GM23338 (cell line): ENCODE data around the gene KNG1. TPM values are rescaled to one million over a fixed set of nuclear protein-coding genes. Genes with fewer than 3 reads are reported as not detected.
A peak's percentile ranks its signal among the peaks of the same experiment; 100 is the strongest.
"Not testable (repeated sequence)": the region's sequence is repeated elsewhere in the genome, so short reads cannot be mapped to it uniquely, and the experiment has no call there.

Experiments
- ATAC-seq: fragments of 200-7000 bp; cut with Tn5 transposase; 3 replicates; pipeline ENCODE4 v1.9.1; 2020
- DNase-seq: peaks from one replicate; pipeline ENCODE4 v3.0.0-alpha.2; 2015; ENCODE audit warnings: low spot score
- H2AFZ ChIP-seq: fragments of 200-600 bp; sonication (generic); 2 replicates; pipeline ENCODE4 v1.8.0; 2016; ENCODE audit warnings: antibody characterized with exemption, mild to moderate bottlenecking, moderate library complexity
- H3F3A ChIP-seq: fragments of 200-600 bp; sonication (generic); replicated peaks from 2 replicates; pipeline ENCODE4 v1.8.0; 2017; ENCODE audit warnings: antibody characterized with exemption, mixed run types, low read depth
- H3K27ac ChIP-seq: fragments of 200-600 bp; sonication (generic); 2 replicates; pipeline ENCODE4 v1.6.1; 2016; ENCODE audit warnings: low read depth
- H3K27me3 ChIP-seq: fragments of 200-600 bp; sonication (generic); 2 replicates; pipeline ENCODE4 v1.8.0; 2016; ENCODE audit warnings: mild to moderate bottlenecking, mixed run types, moderate library complexity; ENCODE audit not compliant: insufficient read depth
- H3K36me3 ChIP-seq: fragments of 200-600 bp; sonication (generic); 2 replicates; pipeline ENCODE4 v1.8.0; 2016; ENCODE audit warnings: mild to moderate bottlenecking; ENCODE audit not compliant: insufficient read depth
- H3K4me1 ChIP-seq: fragments of 200-600 bp; sonication (generic); 2 replicates; pipeline ENCODE4 v1.8.0; 2016; ENCODE audit warnings: mild to moderate bottlenecking, moderate library complexity; ENCODE audit not compliant: insufficient read depth
- H3K4me2 ChIP-seq: fragments of 200-600 bp; sonication (generic); 2 replicates; pipeline ENCODE4 v1.7.1; 2017; ENCODE audit warnings: mixed run types
- H3K4me3 ChIP-seq: fragments of 200-600 bp; sonication (generic); 2 replicates; pipeline ENCODE4 v1.6.1; 2016; ENCODE audit warnings: mixed run types
- H3K79me2 ChIP-seq: fragments of 200-600 bp; sonication (generic); replicated peaks from 2 replicates; pipeline ENCODE4 v1.8.0; 2017; ENCODE audit warnings: mild to moderate bottlenecking; ENCODE audit not compliant: insufficient read depth
- H3K9me2 ChIP-seq: fragments of 200-600 bp; sonication (generic); 2 replicates; pipeline ENCODE4 v1.8.0; 2017; ENCODE audit not compliant: insufficient read depth
- H4K20me1 ChIP-seq: fragments of 200-600 bp; sonication (generic); replicated peaks from 2 replicates; pipeline ENCODE4 v1.8.0; 2017; ENCODE audit warnings: mild to moderate bottlenecking; ENCODE audit not compliant: insufficient read depth
- H3K27ac Mint-ChIP-seq: 2 replicates; pipeline ENCODE4 v1.8.0; 2020; ENCODE audit warnings: inconsistent platforms, mild to moderate bottlenecking, moderate library complexity, mixed read lengths
- H3K27me3 Mint-ChIP-seq: 3 replicates; pipeline ENCODE4 v1.8.0; 2022; ENCODE audit warnings: low read depth, mild to moderate bottlenecking, moderate library complexity, mixed read lengths, inconsistent platforms; ENCODE audit not compliant: insufficient read depth, poor library complexity
- H3K36me3 Mint-ChIP-seq: 3 replicates; pipeline ENCODE4 v1.8.0; 2021; ENCODE audit warnings: low read depth, mild to moderate bottlenecking, inconsistent platforms, moderate library complexity, mixed read lengths
- H3K4me1 Mint-ChIP-seq: 3 replicates; pipeline ENCODE4 v1.8.0; 2020; ENCODE audit warnings: mild to moderate bottlenecking, inconsistent platforms, mixed read lengths
- H3K4me3 Mint-ChIP-seq: 3 replicates; pipeline ENCODE4 v1.8.0; 2021; ENCODE audit warnings: moderate library complexity, mild to moderate bottlenecking, inconsistent platforms, mixed read lengths
- H3K9me3 Mint-ChIP-seq: 3 replicates; pipeline ENCODE4 v1.8.0; 2020; ENCODE audit warnings: moderate library complexity, mild to moderate bottlenecking, inconsistent platforms, mixed read lengths
- CREB1 ChIP-seq: fragments of 250-450 bp; sonication (Bioruptor Pico); IDR thresholded peaks from 2 replicates; pipeline ENCODE4 v1.5.0; 2020; ENCODE audit warnings: low read depth, mild to moderate bottlenecking, moderate library complexity
- JUNB ChIP-seq: IDR thresholded peaks from one replicate; pipeline ENCODE4 v1.6.1; 2016; ENCODE audit warnings: antibody characterized with exemption; ENCODE audit not compliant: unreplicated experiment
- NANOG ChIP-seq: IDR thresholded peaks from 2 replicates; pipeline ENCODE4 v1.6.1; 2016; ENCODE audit warnings: antibody characterized with exemption, borderline replicate concordance
- STAT1 ChIP-seq: IDR thresholded peaks from one replicate; pipeline ENCODE4 v1.6.1; 2016; ENCODE audit warnings: antibody characterized with exemption; ENCODE audit not compliant: unreplicated experiment
- ZNF331 ChIP-seq: fragments of 250-450 bp; sonication (Bioruptor Pico); IDR thresholded peaks from 2 replicates; pipeline ENCODE4 v1.5.0; 2020; ENCODE audit warnings: low read depth, mild to moderate bottlenecking, moderate library complexity
- ZNF462 ChIP-seq: fragments of 250-450 bp; sonication (Bioruptor Pico); IDR thresholded peaks from 2 replicates; pipeline ENCODE4 v1.5.0; 2020; ENCODE audit warnings: mild to moderate bottlenecking, moderate library complexity
- polyA plus RNA-seq: library from polyadenylated mRNA; unstranded; fragments of >200 nt; fragmentation: Nextera tagmentation; extraction: Ambion mirVana; gene quantifications from 2 replicates; pipeline ENCODE4 v1.2.1, GENCODE V29; 2016
- total RNA-seq: library from RNA; depleted of rRNA; stranded (reverse); fragments of >200 nt; shearing (Covaris generic); gene quantifications from 2 replicates; pipeline ENCODE4 v1.2.3, GENCODE V29; 2014
- TF ChIP-seq, protein P1 (sequence below): IDR thresholded peaks from 2 replicates; pipeline ENCODE4 v1.6.1; 2016; ENCODE audit warnings: antibody characterized with exemption

Gene KNG1
- total and polyA plus RNA-seq, 2 experiments from 2014 or later = 0.49 TPM; not detected in 1

DNA sequence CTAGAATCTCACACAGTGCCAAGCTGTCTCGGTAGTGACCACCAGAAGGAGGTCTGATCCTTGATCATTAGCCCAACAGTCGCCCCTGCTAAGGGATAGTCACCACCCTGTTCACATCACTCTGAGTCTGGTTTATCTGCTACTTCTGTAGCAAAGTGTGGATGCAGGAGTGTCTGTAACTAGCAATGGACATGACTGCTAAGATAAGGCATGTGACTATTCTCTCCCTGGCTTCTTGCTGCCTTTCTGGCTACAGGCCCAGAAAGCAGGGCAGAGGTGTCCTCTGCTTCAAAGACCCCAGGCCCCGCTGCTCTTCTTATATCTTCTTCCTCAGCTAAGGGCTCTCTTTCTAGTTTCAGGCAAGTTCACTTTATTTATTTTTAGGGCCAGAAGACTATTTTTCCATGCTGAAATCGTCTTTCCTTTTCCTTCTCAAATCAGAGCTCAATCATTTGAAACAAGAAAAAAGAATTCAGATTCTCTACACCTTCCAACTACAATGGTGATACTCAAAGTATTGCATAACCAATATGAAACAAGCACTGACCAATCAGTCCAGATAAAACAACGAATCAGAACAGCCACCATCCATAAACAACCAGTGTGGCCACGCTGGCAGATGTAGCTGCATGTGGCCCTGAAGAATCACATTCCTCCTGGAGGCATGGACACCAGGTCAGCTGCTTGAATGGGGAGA, 8.0 kb upstream of the KNG1 start:
- ATAC-seq = no peak
- no peak overlapping the region for H3K27ac Mint-ChIP-seq
- H3K4me2 ChIP-seq = no peak overlapping the region
- H3K9me2 ChIP-seq = peaks cover 9% of the 10 kb centered on the region; the same call in 1 of the 2 replicates
- no peaks in the 10 kb centered on the region for H4K20me1 ChIP-seq
- no peak overlapping the region for H2AFZ ChIP-seq
- no peaks in the 10 kb centered on the region; the same call in 1 of the 2 replicates for H3K4me1 ChIP-seq
- H3K4me3 Mint-ChIP-seq = no peak overlapping the region
- no peak overlapping the region for H3K27ac ChIP-seq
- no peak overlapping the region for H3K4me3 ChIP-seq
- no peaks in the 10 kb centered on the region for H3K9me3 Mint-ChIP-seq
- H3K36me3 ChIP-seq = no peaks in the 10 kb centered on the region
- no peaks in the 10 kb centered on the region for H3F3A ChIP-seq
- H3K36me3 Mint-ChIP-seq = no peaks in the 10 kb centered on the region
- DNase-seq = no peak
- peaks cover 4% of the 10 kb centered on the region for H3K27me3 Mint-ChIP-seq
- H3K79me2 ChIP-seq = no peaks in the 10 kb centered on the region
- H3K27me3 ChIP-seq = no peaks in the 10 kb centered on the region
- TF ChIP-seq ZNF462 (CRISPR knock-in tag) = no peak
- TF ChIP-seq, protein P1, sequence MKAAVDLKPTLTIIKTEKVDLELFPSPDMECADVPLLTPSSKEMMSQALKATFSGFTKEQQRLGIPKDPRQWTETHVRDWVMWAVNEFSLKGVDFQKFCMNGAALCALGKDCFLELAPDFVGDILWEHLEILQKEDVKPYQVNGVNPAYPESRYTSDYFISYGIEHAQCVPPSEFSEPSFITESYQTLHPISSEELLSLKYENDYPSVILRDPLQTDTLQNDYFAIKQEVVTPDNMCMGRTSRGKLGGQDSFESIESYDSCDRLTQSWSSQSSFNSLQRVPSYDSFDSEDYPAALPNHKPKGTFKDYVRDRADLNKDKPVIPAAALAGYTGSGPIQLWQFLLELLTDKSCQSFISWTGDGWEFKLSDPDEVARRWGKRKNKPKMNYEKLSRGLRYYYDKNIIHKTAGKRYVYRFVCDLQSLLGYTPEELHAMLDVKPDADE = no peak
- no peak for TF ChIP-seq ZNF331
- TF ChIP-seq CREB1 (CRISPR knock-in tag) = no peak
- no peak for TF ChIP-seq JUNB
- TF ChIP-seq NANOG = no peak
- no peak for TF ChIP-seq STAT1
- H3K4me1 Mint-ChIP-seq = peaks cover 17% of the 10 kb centered on the region

GRCh38 chr3:186710694-186711093, 6.5 kb upstream of the KNG1 start:
- not testable (repeated sequence) for H3K4me1 ChIP-seq, H3K27ac ChIP-seq, H3K4me3 Mint-ChIP-seq, H3K27me3 ChIP-seq, H3K36me3 ChIP-seq, H3K4me3 ChIP-seq, H3K27me3 Mint-ChIP-seq, H3K9me3 Mint-ChIP-seq, H3K27ac Mint-ChIP-seq, H3K79me2 ChIP-seq, H3K4me2 ChIP-seq, H3K36me3 Mint-ChIP-seq, H3K9me2 ChIP-seq, H4K20me1 ChIP-seq, H3F3A ChIP-seq
- ATAC-seq = peak; percentile 67
- DNase-seq = peak; percentile 11
- H2AFZ ChIP-seq = peak overlapping the region; percentile 52; the same call in 1 of the 2 replicates
- peaks cover 17% of the 10 kb centered on the region for H3K4me1 Mint-ChIP-seq
